ENCODE results near the gene KIF4A.

DNA sequence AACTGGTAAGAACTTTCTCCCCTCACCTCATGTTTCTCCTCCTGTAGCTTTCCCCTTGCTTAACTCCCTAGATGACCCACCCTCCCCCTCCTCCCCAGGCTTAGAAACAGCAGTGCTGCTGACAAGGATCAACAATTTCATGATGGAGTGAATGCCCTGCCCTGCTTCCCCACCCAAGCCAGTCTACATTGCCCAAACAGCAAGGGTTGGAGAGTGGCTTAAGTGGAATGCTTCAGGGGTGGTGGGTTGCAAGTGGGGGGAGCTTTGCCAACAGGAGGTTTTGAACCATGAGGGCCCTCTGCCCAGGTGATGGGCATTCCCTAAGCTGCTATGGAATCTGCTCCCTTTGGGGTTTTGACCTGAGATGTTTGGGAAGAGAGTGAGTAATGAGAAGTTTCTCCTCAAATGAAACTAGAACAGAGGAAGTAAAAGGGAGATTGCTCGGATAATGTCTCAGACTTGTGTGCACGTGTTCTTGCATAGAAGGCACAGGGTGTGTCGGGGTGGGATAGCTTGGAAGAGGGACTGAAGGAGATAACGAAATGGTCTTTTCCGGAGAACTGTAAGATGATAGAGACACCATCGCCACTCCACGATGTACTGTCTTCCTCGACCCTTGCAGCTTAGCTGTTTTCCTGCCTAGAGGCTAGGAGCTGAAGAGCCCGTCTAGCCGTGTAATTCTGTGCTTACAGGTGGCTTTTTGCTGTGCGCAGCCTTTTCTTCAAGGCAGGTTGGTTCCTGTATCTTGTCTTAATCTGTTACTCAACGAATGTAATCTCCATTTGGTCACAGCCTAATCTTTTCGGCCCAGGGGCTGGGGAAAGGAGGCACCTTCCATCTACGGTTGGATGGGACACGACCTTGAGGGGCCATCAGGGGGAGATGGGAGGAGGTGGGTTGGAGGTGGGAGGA, 143.3 kb downstream of the KIF4A start:
- TF ChIP-seq, protein P1, sequence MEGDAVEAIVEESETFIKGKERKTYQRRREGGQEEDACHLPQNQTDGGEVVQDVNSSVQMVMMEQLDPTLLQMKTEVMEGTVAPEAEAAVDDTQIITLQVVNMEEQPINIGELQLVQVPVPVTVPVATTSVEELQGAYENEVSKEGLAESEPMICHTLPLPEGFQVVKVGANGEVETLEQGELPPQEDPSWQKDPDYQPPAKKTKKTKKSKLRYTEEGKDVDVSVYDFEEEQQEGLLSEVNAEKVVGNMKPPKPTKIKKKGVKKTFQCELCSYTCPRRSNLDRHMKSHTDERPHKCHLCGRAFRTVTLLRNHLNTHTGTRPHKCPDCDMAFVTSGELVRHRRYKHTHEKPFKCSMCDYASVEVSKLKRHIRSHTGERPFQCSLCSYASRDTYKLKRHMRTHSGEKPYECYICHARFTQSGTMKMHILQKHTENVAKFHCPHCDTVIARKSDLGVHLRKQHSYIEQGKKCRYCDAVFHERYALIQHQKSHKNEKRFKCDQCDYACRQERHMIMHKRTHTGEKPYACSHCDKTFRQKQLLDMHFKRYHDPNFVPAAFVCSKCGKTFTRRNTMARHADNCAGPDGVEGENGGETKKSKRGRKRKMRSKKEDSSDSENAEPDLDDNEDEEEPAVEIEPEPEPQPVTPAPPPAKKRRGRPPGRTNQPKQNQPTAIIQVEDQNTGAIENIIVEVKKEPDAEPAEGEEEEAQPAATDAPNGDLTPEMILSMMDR (conservative IDR thresholded peaks at IDR 0.05) = no peak
- TF ChIP-seq EZH2 (IDR thresholded peaks at IDR 0.05; ENCODE audit: low read depth) = no peak
